A549 (cell line): ENCODE measurements around the gene HMX3. TPM values are rescaled to one million over a fixed set of nuclear protein-coding genes. Genes with fewer than 3 reads are reported as not detected.

Experiments used
- ATAC-seq, 2 experiments: fragments of 200-7000 bp in 1 of 2; fragments of >200 bp in 1 of 2; cut with Nextera tagmentation in 1 of 2; cut with Tn5 transposase in 1 of 2; 3 replicates each; pipeline versions ENCODE4 v1.8.0 to v1.9.1; 2018 to 2020; ENCODE audit warnings: mild to moderate bottlenecking in 1 of 2, moderate library complexity in 1 of 2
- CTCF ChIA-PET: fragments of 300-600 bp; sonication (Branson Sonifier 250); formaldehyde crosslinking; extraction: SDS; loops from one replicate; lab custom pipeline; 2021; ENCODE audit warnings: antibody characterized with exemption, inconsistent platforms; lab: Yijun Ruan, JAX
- POLR2A ChIA-PET: fragments of 350-600 bp; formaldehyde crosslinking; extraction: SDS; loops from one replicate; lab custom pipeline; 2021; ENCODE audit warnings: antibody characterized with exemption, inconsistent platforms; lab: Yijun Ruan, JAX
- DNase-seq, 2 experiments: peaks; one replicate each; pipeline versions ENCODE4 v3.0.0 to v3.0.0-alpha.2; 2011 to 2016; ENCODE audit warnings: low read depth in 1 of 2, low spot score in 1 of 2
- FAIRE-seq: peaks from 2 replicates; lab custom pipeline; 2011; peaks lifted over from hg19 to GRCh38; lab: Jason Lieb, UNC
- H3K27ac ChIP-seq, 2 experiments: fragments of >200 bp; sonication (Bioruptor Twin); formaldehyde crosslinking; 3 replicates each; pipeline ENCODE4 v1.5.1; 2016 to 2017
- H3K4me1 ChIP-seq: fragments of >200 bp; sonication (Bioruptor Twin); formaldehyde crosslinking; 3 replicates; pipeline ENCODE4 v1.6.1; 2016
- H3K4me2 ChIP-seq: fragments of >200 bp; sonication (Bioruptor Twin); formaldehyde crosslinking; 3 replicates; pipeline ENCODE4 v1.6.1; 2016
- H3K4me3 ChIP-seq: fragments of >200 bp; sonication (Bioruptor Twin); formaldehyde crosslinking; 3 replicates; pipeline ENCODE4 v1.5.1; 2016
- H3K9me3 ChIP-seq: fragments of >200 bp; sonication (Bioruptor Twin); formaldehyde crosslinking; 3 replicates; pipeline ENCODE4 v1.6.1; 2016
- CBX2 ChIP-seq: fragments of 200-600 bp; sonication (generic); IDR thresholded peaks from 2 replicates; pipeline ENCODE4 v1.6.1; 2016; ENCODE audit warnings: low read depth, mild to moderate bottlenecking, borderline replicate concordance
- FOSB ChIP-seq: fragments of 250-450 bp; sonication (Bioruptor Pico); IDR thresholded peaks from 2 replicates; pipeline ENCODE4 v1.5.0; 2020; ENCODE audit warnings: mild to moderate bottlenecking, moderate library complexity
- GATA3 ChIP-seq: IDR thresholded peaks from 2 replicates; pipeline ENCODE4 v1.6.1; 2012; ENCODE audit warnings: borderline replicate concordance
- HEYL ChIP-seq: fragments of 250-450 bp; sonication (Bioruptor Pico); IDR thresholded peaks from 2 replicates; pipeline ENCODE4 v1.8.0; 2021; ENCODE audit warnings: mild to moderate bottlenecking, moderate library complexity
- HOXA7 ChIP-seq: fragments of 250-450 bp; sonication (Bioruptor Pico); IDR thresholded peaks from 2 replicates; pipeline ENCODE4 v1.5.0; 2020; ENCODE audit warnings: mild to moderate bottlenecking, moderate library complexity
- HOXB13 ChIP-seq: fragments of 250-450 bp; sonication (Bioruptor Pico); IDR thresholded peaks from 2 replicates; pipeline ENCODE4 v1.5.0; 2020; ENCODE audit warnings: low read depth, mild to moderate bottlenecking, moderate library complexity
- HOXB5 ChIP-seq: fragments of 250-450 bp; sonication (Bioruptor Pico); IDR thresholded peaks from 2 replicates; pipeline ENCODE4 v1.5.0; 2020; ENCODE audit warnings: mild to moderate bottlenecking, moderate library complexity
- JUN ChIP-seq, 2 experiments: fragments of >200 bp; sonication (Bioruptor Twin); formaldehyde crosslinking; IDR thresholded peaks; 2 replicates in 1 of 2; 3 replicates in 1 of 2; pipeline ENCODE4 v1.6.1; 2016 to 2017
- KDM1A ChIP-seq: fragments of 200-600 bp; sonication (generic); IDR thresholded peaks from 2 replicates; pipeline ENCODE4 v1.6.1; 2016; ENCODE audit warnings: low read depth, mild to moderate bottlenecking
- MAFK ChIP-seq: fragments of 450-650 bp; IDR thresholded peaks from 2 replicates; pipeline ENCODE4 v1.6.1; 2014; ENCODE audit not compliant: partially characterized antibody
- MYC ChIP-seq: IDR thresholded peaks from 2 replicates; pipeline ENCODE4 v1.6.1; 2012; ENCODE audit warnings: mild to moderate bottlenecking, inconsistent platforms, low read length, improper control_type of control experiment, borderline replicate concordance
- RAD21 ChIP-seq, 2 experiments: fragments of >200 bp in 1 of 2; sonication (Bioruptor Twin) in 1 of 2; formaldehyde crosslinking in 1 of 2; IDR thresholded peaks in 1 of 2; conservative IDR thresholded peaks in 1 of 2; 2 replicates in 1 of 2; 3 replicates in 1 of 2; pipeline ENCODE4 v1.6.1; 2012 to 2018; ENCODE audit warnings: inconsistent platforms in 1 of 2
- RCOR1 ChIP-seq: fragments of 150-350 bp; IDR thresholded peaks from 2 replicates; pipeline ENCODE4 v1.6.1; 2014; ENCODE audit warnings: antibody characterized with exemption, low read length, low read depth
- RNF2 ChIP-seq: fragments of 200-600 bp; sonication (generic); IDR thresholded peaks from 2 replicates; pipeline ENCODE4 v1.6.1; 2016; ENCODE audit warnings: low read depth, mild to moderate bottlenecking, antibody characterized with exemption, moderate library complexity, borderline replicate concordance
- SREBF2 ChIP-seq: fragments of 450-650 bp; IDR thresholded peaks from 2 replicates; pipeline ENCODE4 v1.6.1; 2014; ENCODE audit warnings: mild to moderate bottlenecking, moderate library complexity
- WGBS: methylation state at CpG from one replicate; pipeline ENCODE4 v1.1.6; 2017; ENCODE audit errors: missing lambda C conversion rate; 5-methylcytosine and 5-hydroxymethylcytosine counted together
- polyA plus RNA-seq, 4 experiments: library from polyadenylated mRNA; depleted of rRNA in 3 of 4; stranded (reverse); fragments of >200 nt; fragmentation: RNase III in 1 of 4; extraction: RNeasy Plus Mini Kit Qiagen cat#74134 plus additional on column Dnase treatment in 1 of 4; gene quantifications; 2 replicates in 3 of 4; 3 replicates in 1 of 4; pipeline ENCODE4 v1.2.3, GENCODE V29; 2011 to 2017
- TF ChIP-seq, protein P1 (sequence below): fragments of 250-450 bp; sonication (Bioruptor Pico); IDR thresholded peaks from 2 replicates; pipeline ENCODE4 v1.5.0; 2020; ENCODE audit warnings: low read depth, mild to moderate bottlenecking, moderate library complexity
- TF ChIP-seq, protein P2 (sequence below): fragments of 200-600 bp; sonication (generic); IDR thresholded peaks from 2 replicates; pipeline ENCODE4 v1.6.1; 2016; ENCODE audit warnings: antibody characterized with exemption, mild to moderate bottlenecking, moderate library complexity
- TF ChIP-seq, protein P3 (sequence below): IDR thresholded peaks from 2 replicates; pipeline ENCODE4 v1.6.1; 2012
- TF ChIP-seq, protein P4 (sequence below): IDR thresholded peaks from 2 replicates; pipeline ENCODE4 v1.6.1; 2012; ENCODE audit warnings: low read depth, borderline replicate concordance
- TF ChIP-seq, protein P5 (sequence below): fragments of >200 bp; sonication (Bioruptor Twin); formaldehyde crosslinking; IDR thresholded peaks from 3 replicates; pipeline ENCODE4 v1.6.1; 2016
- TF ChIP-seq, protein P6 (sequence below): IDR thresholded peaks from 2 replicates; pipeline ENCODE4 v1.6.1; 2012
- TF ChIP-seq, protein P7 (sequence below): fragments of 450-650 bp; IDR thresholded peaks from 2 replicates; pipeline ENCODE4 v1.6.1; 2014; ENCODE audit warnings: antibody characterized with exemption

The HMX3 gene
- polyA plus RNA-seq, 2 of the 4 experiments (the other 2 are of a cell fraction): not detected

DNA sequence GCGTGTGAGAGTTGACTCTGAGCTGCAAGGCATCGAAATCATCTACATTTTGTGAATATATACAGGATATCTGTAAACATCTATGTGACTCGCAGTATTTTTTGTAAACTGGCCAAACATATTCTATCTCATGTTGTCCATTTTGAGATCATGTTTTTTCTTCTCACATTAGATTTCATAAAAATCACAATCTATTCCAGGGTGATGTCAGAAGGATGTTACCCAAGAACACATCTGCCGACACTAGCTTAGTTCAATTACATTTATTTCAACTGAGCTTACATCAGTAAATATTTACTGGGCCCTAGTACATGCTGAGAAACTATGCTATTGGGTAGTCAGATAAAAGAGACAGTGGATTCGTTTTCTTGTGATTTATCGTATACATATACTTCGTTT, 16.0 kb downstream of the HMX3 start:
- Histone ChIP-seq H3K4me1 (peaks cover 18% of the 10 kb centered on the region), H3K9me3 (no peaks in the 10 kb centered on the region), H3K4me3 (no peak overlapping the region), H3K4me2 (no peak overlapping the region), H3K27ac (no peak overlapping the region)
- FAIRE-seq: no peak
- TF ChIP-seq RNF2: no peak
- no peak for TF ChIP-seq SREBF2
- TF ChIP-seq, protein P1, sequence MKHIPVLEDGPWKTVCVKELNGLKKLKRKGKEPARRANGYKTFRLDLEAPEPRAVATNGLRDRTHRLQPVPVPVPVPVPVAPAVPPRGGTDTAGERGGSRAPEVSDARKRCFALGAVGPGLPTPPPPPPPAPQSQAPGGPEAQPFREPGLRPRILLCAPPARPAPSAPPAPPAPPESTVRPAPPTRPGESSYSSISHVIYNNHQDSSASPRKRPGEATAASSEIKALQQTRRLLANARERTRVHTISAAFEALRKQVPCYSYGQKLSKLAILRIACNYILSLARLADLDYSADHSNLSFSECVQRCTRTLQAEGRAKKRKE: no peak
- TF ChIP-seq CBX2: no peak
- TF ChIP-seq, protein P2, sequence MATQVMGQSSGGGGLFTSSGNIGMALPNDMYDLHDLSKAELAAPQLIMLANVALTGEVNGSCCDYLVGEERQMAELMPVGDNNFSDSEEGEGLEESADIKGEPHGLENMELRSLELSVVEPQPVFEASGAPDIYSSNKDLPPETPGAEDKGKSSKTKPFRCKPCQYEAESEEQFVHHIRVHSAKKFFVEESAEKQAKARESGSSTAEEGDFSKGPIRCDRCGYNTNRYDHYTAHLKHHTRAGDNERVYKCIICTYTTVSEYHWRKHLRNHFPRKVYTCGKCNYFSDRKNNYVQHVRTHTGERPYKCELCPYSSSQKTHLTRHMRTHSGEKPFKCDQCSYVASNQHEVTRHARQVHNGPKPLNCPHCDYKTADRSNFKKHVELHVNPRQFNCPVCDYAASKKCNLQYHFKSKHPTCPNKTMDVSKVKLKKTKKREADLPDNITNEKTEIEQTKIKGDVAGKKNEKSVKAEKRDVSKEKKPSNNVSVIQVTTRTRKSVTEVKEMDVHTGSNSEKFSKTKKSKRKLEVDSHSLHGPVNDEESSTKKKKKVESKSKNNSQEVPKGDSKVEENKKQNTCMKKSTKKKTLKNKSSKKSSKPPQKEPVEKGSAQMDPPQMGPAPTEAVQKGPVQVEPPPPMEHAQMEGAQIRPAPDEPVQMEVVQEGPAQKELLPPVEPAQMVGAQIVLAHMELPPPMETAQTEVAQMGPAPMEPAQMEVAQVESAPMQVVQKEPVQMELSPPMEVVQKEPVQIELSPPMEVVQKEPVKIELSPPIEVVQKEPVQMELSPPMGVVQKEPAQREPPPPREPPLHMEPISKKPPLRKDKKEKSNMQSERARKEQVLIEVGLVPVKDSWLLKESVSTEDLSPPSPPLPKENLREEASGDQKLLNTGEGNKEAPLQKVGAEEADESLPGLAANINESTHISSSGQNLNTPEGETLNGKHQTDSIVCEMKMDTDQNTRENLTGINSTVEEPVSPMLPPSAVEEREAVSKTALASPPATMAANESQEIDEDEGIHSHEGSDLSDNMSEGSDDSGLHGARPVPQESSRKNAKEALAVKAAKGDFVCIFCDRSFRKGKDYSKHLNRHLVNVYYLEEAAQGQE: no peak
- no peak for TF ChIP-seq MAFK
- no peak for ATAC-seq
- WGBS: 69% methylated on average over 7 of the region's 7 CpGs
- ChIA-PET CTCF (interaction anchor here (0.6 to 9.4 kb wide), 5 partner anchors 19 to 472 kb away, joined by 3 to 64 read pairs (median 4); no protein-coding TSS in a partner anchor), POLR2A (no interaction called here)
- no peak for DNase-seq

DNA sequence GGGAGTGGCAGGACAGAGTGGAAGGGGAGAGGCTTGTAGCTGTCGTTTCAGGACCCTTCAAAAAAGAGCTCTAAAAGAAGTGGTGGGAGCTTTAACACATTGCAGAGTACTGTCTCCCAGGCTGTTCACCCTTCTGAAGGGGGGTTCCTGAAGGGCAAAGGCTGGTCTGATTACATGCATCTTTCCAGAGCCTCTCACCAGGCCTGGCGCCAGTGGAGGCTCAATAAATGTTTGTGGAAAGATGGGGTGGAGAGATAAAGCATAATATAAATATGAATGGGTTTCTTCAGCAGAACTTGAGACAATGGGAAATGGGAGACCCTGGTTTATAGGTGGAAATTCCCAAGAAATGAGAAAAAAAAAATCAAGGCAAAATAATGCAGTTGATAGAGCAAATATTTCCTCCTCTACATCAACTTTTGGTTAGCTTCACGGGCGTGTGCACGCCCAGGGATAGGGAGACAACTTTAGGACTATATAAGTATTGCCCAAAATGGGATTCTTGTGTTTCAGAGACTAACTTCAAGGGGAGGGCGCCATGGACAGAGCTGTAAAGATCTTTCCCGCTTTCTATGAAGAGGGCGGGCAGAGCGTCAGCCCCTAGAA, 17.8 kb downstream of the HMX3 start:
- Histone ChIP-seq H3K4me1 (peaks cover 33% of the 10 kb centered on the region), H3K9me3 (no peaks in the 10 kb centered on the region), H3K4me3 (no peak overlapping the region), H3K4me2 (peak overlapping the region; percentile 42; the same call in 2 of the 3 replicates), H3K27ac (peak overlapping the region; percentile 49 to 68; a peak in 5 of 6 replicates)
- ChIA-PET CTCF (interaction anchor here (0.6 to 2.0 kb wide), 8 partner anchors 9 to 227 kb away, joined by 3 to 9 read pairs (median 4); no protein-coding TSS in a partner anchor), POLR2A (interaction anchor here (0.6 to 1.5 kb wide), 11 partner anchors 8 to 227 kb away, joined by 3 to 6 read pairs (median 4); no protein-coding TSS in a partner anchor)
- no peak for FAIRE-seq
- TF ChIP-seq, protein P3, sequence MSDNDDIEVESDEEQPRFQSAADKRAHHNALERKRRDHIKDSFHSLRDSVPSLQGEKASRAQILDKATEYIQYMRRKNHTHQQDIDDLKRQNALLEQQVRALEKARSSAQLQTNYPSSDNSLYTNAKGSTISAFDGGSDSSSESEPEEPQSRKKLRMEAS: peak; percentile 97
- no peak for TF ChIP-seq HOXA7
- 0 out of 2 replicates have a peak, but pooled peaks have one; percentile 33 for TF ChIP-seq HOXB5 (CRISPR knock-in tag)
- TF ChIP-seq HOXB13 (CRISPR knock-in tag): peak; percentile 72; the same call in 1 of the 2 replicates
- TF ChIP-seq, protein P4, sequence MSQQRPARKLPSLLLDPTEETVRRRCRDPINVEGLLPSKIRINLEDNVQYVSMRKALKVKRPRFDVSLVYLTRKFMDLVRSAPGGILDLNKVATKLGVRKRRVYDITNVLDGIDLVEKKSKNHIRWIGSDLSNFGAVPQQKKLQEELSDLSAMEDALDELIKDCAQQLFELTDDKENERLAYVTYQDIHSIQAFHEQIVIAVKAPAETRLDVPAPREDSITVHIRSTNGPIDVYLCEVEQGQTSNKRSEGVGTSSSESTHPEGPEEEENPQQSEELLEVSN: peak; percentile 99
- TF ChIP-seq RCOR1: no peak
- whole genome bisulfite sequencing: 35% methylated on average over 9 of the region's 9 CpGs
- DNase-seq: no peak
- ATAC-seq: no peak

DNA sequence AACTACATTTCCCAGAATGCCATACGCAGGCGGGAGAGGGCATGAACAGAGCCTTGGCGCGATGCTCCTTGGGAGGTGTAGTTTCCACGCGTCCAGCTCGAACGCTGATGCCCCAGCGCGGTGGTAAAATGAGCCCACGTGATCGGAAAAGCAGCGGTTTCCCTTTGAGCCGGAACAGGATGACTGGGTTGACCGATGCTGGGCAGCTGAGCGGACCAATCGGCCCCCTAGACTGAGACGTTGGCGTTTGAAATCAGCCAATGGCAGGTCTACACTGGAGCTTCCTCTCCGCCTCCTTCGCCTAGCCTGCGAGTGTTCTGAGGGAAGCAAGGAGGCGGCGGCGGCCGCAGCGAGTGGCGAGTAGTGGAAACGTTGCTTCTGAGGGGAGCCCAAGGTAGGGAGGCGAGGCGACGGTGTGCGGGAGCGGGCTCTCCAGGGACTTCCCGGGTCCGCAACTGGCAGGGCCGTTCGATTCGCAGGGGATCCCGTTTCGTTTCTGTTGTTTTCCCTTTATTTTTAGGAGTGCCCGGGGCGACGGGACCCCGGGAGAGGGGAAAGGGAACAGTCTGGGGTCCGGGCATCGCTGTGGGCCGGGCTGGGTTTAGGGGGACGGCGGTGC, 18.4 kb downstream of the HMX3 start, which contains the start of gene BUB3:
Gene BUB3 (plus strand): TSS at position 311 of the 619 bp plus-strand sequence. CDS start 516 bp downstream, outside the sequence.
- CTCF ChIA-PET: interaction anchor here (0.6 to 2.0 kb wide), 8 partner anchors 9 to 226 kb away, joined by 3 to 9 read pairs (median 4); no protein-coding TSS in a partner anchor
- Histone ChIP-seq H3K4me3 (peak within 1 kb of the TSS; percentile 85), H3K4me1 (peaks cover 39% of the 10 kb centered on the region), H3K4me2 (peak within 1 kb of the TSS; percentile 80), H3K9me3 (no peaks in the 10 kb centered on the region), H3K27ac (peak within 1 kb of the TSS; percentile 96 to 98)
- WGBS: under 1% methylated on average over 34 of the region's 50 CpGs
- POLR2A ChIA-PET: interaction anchor here (0.6 to 1.5 kb wide), 11 partner anchors 8 to 226 kb away, joined by 3 to 6 read pairs (median 4); no protein-coding TSS in a partner anchor
- ATAC-seq: peak; percentile 98 to 99
- DNase-seq: peak; percentile 99
- FAIRE-seq: peak; percentile 70
- TF ChIP-seq, protein P5, sequence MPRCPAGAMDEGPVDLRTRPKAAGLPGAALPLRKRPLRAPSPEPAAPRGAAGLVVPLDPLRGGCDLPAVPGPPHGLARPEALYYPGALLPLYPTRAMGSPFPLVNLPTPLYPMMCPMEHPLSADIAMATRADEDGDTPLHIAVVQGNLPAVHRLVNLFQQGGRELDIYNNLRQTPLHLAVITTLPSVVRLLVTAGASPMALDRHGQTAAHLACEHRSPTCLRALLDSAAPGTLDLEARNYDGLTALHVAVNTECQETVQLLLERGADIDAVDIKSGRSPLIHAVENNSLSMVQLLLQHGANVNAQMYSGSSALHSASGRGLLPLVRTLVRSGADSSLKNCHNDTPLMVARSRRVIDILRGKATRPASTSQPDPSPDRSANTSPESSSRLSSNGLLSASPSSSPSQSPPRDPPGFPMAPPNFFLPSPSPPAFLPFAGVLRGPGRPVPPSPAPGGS: peak; percentile 87
- no peak for TF ChIP-seq RAD21 (conservative IDR thresholded peaks at IDR 0.05 in 1 of 2, IDR thresholded peaks at IDR 0.05 in 1 of 2)
- no peak for TF ChIP-seq KDM1A
- no peak for TF ChIP-seq FOSB (CRISPR knock-in tag)
- peak in 1 of 2 experiments; percentile 90; a peak in 4 of 5 replicates for TF ChIP-seq JUN (IDR thresholded peaks at IDR 0.05)
- TF ChIP-seq GATA3: no peak
- TF ChIP-seq MYC: 0 out of 2 replicates have a peak, but pooled peaks have one; percentile 51
- TF ChIP-seq, protein P6, sequence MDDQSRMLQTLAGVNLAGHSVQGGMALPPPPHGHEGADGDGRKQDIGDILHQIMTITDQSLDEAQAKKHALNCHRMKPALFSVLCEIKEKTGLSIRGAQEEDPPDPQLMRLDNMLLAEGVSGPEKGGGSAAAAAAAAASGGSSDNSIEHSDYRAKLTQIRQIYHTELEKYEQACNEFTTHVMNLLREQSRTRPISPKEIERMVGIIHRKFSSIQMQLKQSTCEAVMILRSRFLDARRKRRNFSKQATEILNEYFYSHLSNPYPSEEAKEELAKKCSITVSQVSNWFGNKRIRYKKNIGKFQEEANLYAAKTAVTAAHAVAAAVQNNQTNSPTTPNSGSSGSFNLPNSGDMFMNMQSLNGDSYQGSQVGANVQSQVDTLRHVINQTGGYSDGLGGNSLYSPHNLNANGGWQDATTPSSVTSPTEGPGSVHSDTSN: peak; percentile 92
- TF ChIP-seq HEYL: no peak
- TF ChIP-seq, protein P3: peak; percentile 77
- TF ChIP-seq, protein P7, sequence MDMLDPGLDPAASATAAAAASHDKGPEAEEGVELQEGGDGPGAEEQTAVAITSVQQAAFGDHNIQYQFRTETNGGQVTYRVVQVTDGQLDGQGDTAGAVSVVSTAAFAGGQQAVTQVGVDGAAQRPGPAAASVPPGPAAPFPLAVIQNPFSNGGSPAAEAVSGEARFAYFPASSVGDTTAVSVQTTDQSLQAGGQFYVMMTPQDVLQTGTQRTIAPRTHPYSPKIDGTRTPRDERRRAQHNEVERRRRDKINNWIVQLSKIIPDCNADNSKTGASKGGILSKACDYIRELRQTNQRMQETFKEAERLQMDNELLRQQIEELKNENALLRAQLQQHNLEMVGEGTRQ: peak; percentile 97
